Epithelial cell of proximal tubule (primary cell): Measurements from ENCODE around the gene UBN2. TPM values are rescaled to one million over a fixed set of nuclear protein-coding genes. Genes with fewer than 3 reads are reported as not detected.

ENCODE experiments used
- DNase-seq: peaks from one replicate; pipeline ENCODE4 v3.0.0-alpha.2; 2011; ENCODE audit warnings: low read depth
- H3K4me3 ChIP-seq: 2 replicates; pipeline ENCODE4 v1.5.1; 2011; ENCODE audit warnings: low read depth, mild to moderate bottlenecking, low read length
- total RNA-seq: library from RNA; depleted of rRNA; stranded (reverse); fragments of >200 nt; gene quantifications from 2 replicates; pipeline ENCODE4 v1.2.3, GENCODE V29; 2015
- TF ChIP-seq, protein P1 (sequence below): conservative IDR thresholded peaks from 2 replicates; pipeline ENCODE4 v1.5.1; 2012; ENCODE audit warnings: low read depth, mild to moderate bottlenecking, low read length

UBN2 gene
- 2.5 and 2.9 TPM in 2 replicates for total RNA-seq

DNA sequence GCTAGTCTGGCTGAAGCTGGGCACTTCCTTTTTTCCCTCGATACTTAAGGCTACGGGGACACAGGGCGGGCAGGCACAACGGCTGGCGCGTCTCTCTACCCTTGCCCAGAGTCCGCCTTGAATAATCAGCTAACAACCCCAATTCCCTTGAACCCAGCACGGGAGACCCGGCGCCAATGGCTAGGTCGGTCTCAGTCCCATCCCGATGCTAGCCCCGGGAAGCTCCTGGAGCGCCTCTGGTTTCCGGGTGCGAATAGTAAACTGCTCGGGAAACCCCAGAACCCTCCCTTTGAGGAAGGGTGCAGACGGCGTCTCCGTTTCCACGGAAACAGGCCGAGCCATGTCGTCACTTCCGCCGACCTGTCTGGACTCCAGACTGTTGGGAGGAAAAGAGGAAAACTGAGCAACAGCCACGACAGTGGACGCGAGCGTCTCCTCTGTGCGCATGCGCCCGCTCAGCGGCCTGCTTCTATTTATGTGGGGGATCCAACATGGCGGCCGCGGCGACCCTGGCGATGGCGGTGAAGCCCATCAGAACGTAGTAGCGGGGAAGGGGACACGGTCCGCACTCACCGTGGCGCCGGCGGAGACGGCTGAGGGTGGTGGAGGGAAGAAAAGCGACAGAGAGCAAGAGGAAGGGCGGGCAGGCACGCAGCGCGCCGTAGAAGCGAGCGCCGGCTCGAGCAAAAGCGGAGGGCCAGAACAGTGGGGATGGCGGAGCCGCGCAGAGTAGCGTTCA, at the start of gene UBN2:
Gene UBN2, plus strand, starts transcription at position 464 of the 739 bp plus-strand sequence. Its CDS starts 248 bp downstream, at position 712.
- TF ChIP-seq, protein P1, sequence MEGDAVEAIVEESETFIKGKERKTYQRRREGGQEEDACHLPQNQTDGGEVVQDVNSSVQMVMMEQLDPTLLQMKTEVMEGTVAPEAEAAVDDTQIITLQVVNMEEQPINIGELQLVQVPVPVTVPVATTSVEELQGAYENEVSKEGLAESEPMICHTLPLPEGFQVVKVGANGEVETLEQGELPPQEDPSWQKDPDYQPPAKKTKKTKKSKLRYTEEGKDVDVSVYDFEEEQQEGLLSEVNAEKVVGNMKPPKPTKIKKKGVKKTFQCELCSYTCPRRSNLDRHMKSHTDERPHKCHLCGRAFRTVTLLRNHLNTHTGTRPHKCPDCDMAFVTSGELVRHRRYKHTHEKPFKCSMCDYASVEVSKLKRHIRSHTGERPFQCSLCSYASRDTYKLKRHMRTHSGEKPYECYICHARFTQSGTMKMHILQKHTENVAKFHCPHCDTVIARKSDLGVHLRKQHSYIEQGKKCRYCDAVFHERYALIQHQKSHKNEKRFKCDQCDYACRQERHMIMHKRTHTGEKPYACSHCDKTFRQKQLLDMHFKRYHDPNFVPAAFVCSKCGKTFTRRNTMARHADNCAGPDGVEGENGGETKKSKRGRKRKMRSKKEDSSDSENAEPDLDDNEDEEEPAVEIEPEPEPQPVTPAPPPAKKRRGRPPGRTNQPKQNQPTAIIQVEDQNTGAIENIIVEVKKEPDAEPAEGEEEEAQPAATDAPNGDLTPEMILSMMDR = no peak
- H3K4me3 ChIP-seq = peak within 1 kb of the TSS; percentile 93
- DNase-seq = peak; percentile 83

DNA sequence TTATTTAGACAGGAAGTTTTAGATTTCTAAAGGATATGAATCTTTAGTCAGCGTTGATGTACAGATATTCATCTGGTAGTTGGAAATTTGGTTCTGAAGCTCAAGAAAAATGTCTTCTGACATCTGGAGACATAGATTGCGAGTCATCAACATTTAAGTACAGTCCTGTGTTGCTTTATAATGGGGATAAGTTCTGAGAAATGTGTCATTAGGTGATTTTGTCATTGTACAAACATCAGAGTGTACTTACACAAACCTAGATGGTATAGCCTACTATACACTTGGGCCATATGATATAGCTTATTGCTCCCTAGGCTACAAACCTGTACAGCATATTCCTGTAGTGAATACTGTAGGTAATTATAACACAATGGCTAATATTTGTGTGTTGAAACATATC, 49.6 kb upstream of the UBN2 start:
- no peak for DNase-seq
- no peak overlapping the region for H3K4me3 ChIP-seq
- TF ChIP-seq, protein P1 = no peak

DNA sequence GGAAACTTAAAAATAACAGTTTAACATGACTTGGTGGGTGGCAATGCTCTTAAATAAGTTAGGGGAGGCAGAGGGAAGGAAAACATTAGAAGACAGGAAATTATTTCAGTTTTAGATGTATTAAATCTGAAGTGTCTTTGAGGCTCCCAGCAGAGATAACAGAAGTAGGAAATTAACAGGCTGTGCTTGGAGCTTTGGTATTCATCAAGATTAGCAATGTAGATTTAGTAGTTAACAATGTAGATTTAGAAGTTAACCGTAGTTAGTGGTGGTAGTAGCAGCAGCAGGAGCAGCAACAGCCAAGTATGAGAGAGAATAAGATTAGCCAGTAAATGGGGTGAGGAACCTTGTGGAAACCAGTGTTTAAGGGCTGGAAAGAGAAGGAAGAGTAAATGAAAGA, 48.7 kb upstream of the UBN2 start:
- no peak for DNase-seq
- H3K4me3 ChIP-seq = no peak overlapping the region
- TF ChIP-seq, protein P1 = no peak

DNA sequence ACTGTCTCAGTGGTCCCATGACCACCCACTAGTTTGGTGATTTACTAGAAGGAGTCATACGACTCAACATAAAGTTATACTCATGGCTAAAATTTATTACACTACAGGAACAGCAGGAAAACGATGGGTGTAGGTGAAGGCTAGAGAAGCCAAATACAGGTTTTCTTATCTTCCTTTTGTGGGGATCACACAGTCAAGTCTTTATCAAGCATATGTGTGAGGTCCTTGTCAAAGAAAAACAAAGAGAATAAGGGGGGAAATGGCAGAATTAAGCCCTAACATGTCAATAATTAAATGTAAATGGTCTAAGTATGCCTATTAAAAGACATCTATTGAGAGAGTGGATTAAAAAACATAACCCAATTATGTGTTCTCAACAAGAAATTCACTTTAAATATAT, 47.8 kb upstream of the UBN2 start:
- TF ChIP-seq, protein P1 = no peak
- H3K4me3 ChIP-seq = no peak overlapping the region
- DNase-seq = no peak

DNA sequence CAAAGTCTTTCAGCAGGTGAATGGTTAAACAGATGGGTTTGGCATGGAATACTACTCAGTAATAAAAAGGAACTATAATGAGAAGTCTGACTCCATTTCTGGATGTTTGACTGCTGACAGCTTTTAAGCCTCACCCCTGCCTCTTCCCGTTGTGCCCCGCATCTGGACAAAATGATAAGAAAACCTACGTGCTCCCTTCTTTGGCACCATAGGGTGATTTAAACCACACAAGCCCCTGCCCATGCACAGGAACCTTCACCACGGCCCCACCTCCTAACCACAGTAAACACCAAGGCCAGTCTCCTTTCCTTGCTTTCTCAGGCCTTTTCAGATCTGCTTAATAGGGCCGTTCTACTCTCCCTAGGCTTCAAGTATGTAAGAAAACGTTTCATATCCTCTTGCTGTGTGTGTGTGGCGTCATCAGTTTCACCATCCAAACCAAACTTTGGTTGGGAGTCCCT, 47.1 kb upstream of the UBN2 start:
- H3K4me3 ChIP-seq = no peak overlapping the region
- TF ChIP-seq, protein P1 = no peak
- DNase-seq = no peak

DNA sequence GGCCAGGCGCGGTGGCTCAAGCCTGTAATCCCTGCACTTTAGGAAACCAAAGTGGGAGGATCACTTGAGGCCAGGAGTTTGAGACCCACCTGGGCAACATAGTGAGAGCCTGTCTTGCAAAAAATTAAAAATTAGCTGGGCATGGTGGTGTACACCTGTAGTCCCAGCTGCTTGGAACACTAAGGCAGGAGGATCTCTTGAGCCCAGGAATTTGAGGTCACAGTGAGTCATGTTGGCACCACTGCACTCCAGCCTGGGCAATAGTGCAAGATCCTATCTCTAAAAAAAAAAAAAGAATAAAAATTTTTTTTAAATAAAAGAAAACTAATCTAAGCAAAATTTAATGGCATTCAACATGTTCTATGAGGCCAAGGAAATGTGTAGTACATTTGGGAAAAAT, 44.9 kb upstream of the UBN2 start:
- H3K4me3 ChIP-seq = no peak overlapping the region
- TF ChIP-seq, protein P1 = no peak
- no peak for DNase-seq

DNA sequence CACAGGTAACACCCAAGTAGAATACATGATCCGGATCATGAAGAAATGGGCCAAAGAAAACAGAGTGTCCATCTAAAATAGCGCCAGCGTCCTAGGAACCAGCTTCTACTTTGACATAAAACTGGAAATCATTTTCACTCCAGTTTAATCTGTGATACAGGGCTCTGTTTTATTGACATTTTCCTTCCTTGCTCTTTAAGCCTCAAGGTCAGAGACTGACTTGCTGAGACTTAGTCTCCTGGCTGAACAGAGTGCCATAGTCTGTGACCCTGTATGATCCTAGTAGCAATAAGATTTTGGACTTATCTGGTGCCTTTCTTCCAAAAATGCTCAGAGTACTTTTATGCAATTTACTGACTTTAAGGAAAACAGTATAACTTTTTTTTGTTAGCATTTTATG, 41.7 kb upstream of the UBN2 start:
- no peak overlapping the region for H3K4me3 ChIP-seq
- DNase-seq = no peak
- TF ChIP-seq, protein P1 = no peak
